ENCODE data around the gene PPP6R3.
A peak's percentile ranks its signal among the peaks of the same experiment; 100 is the strongest.
"Not testable (repeated sequence)": the region's sequence is repeated elsewhere in the genome, so short reads cannot be mapped to it uniquely, and the experiment has no call there.

Gene PPP6R3

DNA sequence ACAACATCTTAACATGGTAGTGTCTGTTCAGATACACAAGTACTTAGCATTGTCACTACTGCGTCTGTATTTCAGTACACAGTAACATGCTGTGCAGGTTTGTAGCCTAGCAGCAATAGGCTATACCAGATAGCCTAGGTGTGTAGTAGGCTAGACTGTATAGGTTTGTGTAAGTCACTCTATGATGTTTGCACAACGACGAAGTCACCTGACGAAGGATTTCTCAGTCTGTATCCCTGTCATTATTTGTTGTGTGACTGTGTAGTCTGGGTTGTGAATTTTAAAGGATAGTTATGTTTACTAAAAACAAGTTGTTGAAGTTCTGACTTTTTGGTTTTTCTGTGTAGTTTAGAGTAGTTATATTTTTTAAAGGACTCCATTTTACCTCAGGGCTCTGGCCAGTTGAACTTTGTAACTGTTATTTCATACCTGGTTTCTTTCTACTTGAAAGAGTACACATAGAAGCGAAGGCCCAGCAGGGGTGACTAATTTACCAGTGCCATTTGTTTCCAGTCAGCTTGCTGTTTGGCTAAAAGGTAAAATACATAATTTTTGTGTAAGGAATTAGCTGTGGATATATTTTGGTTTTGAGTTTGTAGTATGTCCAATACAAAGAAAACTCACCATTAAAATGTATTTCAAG lies 72.3 kb downstream of the PPP6R3 start:
- DNase-seq, result no peak

DNA sequence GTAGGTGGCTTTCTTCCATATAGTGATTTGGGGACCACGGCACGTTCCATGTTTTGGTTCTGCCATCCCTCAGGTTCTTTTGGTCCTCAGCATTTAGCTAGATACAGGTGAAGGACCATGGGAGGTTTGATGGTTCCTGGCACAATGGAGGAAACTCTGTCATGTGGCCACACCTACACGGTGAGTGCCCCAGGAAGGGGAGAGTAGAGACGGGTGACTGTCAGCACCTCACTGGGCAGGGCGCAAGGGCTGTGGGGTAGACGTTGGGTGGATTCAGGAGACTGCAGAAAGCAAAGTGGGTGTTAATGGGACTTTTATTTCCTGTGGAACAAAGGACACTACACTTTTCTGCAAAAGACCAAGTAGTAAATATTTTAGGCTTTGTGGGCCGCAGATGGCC lies 73.4 kb downstream of the PPP6R3 start:
- no peak for DNase-seq

DNA sequence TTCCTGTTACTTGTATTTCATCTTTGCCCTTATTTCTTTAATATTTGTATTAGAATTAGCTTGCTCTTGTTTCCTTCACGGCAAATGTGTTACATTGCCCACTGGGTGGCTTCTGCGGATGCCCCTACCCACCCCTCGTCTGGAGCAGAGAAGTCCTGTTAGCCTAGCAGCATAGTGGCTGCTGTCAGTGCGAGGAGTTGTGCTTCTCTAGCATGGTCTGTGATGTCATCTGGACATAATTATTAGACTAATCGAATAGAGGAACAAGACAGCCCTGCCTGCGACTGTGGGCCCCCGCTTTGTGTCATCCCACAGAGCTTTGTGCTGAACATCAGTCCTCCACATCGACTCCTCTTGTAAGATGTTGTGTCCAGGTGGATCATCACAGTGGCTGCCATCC lies 74.5 kb downstream of the PPP6R3 start:
- DNase-seq, result no peak

DNA sequence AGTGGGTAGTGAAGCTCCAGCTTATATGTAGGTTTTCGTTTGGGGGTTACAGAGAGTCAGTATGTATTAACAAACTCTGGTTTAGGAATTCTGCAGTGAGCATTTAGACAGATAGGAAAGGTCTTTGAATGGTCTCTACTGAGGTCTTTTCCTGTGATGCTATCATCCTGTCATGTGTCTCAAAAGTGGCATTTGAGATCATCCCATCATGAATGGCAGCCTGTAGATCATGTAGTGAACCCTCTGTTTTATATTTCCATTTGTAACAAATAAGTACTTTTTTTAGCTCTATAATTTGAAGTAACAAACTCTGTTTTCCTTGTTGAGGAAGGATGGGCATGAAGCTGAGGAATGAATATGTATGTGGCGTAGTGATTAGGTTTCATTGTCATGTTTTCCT lies 76.2 kb downstream of the PPP6R3 start:
- DNase-seq, result no peak

DNA sequence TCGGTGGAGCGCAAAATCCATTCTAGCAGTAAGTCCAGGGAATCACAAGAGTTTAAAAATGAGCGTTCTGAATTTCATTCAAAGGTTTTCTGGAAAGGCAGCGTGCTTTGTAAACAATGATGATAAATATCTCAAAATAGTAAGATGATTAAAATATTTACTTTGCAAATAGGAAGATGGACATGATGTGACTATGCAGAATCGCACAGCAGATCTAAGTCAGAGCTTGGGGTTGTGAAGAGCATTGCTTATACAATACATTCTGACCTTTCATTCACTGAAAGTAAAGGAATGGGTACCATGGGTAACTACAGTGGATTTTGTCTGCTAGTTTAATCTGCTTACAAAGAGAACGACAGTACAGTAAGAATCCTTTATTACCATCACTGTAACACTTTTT lies 77.5 kb downstream of the PPP6R3 start:
- DNase-seq, result no peak

DNA sequence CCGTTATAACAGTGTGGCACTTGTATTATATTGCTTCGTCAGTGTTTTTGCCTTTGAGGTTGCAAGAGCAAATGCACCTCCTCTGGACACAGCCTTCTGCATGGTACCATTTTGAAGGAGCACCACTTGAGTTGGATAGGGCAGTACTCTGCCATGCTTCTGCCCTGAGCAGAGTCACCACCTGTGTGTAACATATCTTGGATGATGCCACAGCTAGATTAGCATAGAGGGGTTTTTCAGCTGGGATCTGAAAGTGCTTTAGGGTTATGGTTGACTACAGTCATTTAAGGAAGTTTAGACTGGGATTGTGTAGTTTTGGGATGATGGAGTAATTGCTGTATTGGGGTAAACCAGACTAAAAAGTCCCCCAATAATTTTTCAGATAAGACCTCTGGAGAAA lies 78.8 kb downstream of the PPP6R3 start:
- DNase-seq, result no peak

DNA sequence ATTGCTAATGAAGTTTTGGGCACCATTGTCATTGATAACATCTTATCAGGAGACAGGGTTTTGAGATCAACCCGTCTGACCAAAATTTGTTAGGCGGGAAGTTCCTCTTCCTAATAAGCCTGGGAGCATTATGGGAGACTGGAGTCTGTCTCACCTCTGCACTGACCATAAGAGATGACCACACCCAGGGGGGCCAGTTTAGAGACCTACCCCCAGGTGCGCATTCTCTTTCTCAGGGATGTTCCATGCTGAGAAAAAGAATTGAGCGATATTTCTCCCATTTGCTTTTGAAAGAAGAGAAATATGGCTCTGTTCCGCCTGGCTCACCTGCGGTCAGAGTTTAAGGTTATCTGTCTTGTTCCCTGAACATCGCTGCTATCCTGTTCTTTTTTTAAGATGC lies 80.0 kb downstream of the PPP6R3 start:
- not testable (repeated sequence) for DNase-seq

DNA sequence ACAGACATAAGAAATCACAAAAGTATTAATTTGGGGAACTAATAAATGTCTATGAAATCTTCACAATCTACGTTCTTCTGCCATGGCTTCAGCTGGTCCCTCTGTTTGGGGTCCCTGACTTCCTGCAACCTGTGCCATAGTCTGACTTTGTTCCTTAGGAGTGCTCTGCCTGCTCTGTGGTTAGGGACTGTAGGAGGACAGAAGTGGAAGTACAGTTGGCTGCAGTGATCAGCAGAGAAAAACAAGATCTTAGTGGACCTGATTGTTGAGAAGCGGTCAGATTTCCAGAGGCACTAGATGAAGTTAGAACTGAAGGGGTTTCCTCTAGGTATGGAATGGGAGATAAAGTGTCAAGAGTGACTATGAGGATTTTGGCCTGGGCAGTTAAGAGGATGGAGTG lies 80.6 kb downstream of the PPP6R3 start:
- no peak for DNase-seq

DNA sequence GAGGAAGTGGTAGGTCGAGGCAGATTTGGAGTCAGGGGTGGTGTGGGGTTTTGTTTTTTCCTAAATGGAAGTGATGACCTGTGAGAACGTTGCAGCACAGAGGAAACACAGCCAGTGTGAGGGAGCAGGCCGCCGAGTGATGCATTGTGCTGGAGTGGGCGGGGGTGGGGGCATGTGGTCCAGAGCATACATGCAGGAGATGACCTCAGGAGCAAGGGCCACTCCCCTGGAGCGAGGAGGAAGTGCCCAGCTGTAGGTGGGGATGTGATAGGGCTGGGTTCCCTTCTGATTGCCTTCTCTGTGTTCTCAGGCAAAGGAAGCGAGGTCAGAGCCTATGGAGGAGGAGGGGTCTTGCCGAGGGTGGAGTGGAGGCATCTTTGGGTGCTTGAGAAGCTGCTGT lies 81.4 kb downstream of the PPP6R3 start:
- no peak for DNase-seq

DNA sequence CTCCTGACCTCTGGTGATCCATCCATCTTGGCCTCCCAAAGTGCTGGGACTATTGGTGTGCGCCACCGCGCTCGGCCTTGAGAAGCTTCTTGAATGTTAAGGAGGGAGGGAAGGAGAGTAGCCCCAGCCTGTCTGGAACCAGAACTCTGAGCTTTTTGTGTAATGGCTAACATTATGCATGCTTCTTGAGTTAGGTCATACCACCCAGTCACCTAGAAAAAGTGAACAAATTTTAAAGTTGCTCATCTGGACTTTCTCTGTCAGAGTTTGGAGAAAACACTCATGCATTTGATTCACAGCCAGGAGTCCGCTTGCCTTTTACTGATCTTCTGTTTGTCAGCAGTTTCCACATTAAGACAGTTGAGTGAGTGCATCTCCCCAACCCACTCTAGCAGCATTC lies 82.1 kb downstream of the PPP6R3 start:
- DNase-seq, result no peak

DNA sequence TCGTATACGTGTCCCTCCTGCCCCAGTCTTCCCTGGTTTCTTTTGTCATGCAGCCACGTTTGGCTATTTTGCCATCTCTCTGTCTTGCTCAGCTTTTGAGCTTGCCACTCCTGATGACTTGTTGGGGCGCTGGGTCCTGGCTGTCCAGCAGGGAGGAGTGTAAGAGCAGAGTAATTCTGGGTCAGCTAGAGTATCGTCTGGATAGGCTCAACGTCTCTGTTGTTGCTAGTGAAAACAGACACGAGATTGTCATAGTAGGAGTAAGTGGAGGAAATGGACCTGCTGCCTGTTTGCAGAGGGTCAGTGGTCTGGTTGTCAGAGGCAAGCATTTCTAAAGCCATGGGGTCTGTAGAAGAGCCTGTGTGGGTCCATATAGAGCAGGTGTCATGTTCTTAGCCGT lies 83.0 kb downstream of the PPP6R3 start:
- no peak for DNase-seq

DNA sequence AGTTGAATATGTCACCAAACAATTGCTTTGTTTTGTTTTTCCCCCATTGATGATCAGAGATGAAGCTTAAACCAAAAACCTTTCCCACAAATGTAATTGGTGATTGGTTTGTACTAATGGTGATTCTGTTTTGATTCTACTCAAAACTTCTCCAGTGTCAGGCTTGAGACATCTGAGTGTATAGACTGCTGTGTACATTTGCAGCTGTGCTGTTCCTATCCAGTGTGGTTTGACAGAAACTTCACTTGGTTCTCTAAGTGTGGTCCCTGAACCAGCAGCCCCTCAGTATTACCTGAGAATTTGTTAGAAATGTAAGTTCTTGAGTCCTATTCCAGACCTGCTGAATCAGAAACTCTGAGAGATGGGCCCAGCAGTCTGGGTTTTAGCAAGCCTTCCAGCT lies 84.8 kb downstream of the PPP6R3 start:
- no peak for DNase-seq

DNA sequence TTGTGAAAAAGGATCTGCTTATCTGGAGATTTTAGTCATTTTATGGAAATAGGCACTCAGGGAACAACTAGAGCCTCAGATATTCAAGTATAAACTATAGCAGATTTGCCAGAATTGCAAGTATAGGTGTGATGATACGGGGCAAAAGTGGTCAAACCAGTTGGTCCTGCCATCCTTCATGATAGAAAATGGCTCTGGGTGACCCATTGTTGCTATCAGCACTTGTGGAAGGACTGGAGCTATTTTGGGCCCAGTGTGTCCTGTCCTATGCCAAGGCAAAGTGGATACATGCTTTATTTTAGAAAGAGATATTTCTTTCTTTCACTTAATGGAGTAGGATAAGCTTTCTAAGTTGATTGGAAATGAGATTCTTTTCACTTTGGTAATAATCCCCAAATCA lies 85.2 kb downstream of the PPP6R3 start:
- DNase-seq, result peak; percentile 38

DNA sequence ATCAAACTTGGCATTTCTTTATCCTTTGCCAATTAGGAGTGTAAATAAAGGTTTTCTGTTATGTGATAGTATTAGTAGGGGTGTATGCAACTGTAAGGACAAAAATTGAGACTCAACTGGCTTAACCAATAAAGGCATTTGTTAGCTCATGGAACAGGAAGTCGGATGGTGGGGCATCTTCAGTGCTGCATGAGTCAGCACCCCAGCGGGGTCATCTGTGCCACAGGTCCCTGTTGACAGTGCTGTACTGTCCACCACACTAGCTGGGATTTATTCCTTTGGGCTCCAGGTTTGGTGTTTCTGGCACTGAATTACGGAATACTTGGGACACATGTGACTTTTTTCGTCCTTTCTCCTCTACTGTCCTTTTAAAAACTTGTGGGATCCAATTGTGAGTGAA lies 86.0 kb downstream of the PPP6R3 start:
- DNase-seq, result no peak

DNA sequence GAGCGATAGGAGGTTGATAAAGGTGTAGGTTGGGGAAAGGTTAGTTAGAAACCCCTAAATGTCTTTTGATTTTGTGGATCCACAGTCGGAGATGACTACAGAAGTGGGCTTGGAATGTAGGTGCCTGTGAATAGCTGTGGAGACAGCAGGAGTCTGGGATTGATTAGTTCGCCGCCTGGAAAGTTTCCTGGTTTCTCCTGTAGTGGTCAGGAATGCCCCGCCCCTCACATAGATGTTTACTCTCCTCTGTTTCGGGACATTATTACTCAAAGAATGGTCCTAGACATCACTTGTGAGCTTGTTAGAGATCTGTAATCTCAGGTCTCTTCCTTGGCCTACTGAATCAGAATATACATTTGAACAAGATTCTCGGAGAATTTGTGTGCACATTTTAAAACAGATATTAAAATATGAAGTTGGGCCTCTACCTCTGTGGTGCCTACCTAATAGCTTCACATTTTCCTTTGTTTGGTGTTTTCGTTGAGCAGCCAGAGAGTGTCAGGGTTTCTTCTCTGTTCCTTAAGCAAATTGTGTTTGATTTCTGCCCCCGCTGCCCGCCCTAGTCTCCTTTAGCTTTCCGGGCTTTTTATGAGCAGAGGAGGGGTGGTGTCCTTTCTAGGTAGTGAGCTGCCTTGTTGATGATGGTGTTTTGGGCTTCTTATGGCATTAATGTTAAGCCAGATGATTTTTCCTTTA lies 89.4 kb downstream of the PPP6R3 start:
- no peak for DNase-seq

DNA sequence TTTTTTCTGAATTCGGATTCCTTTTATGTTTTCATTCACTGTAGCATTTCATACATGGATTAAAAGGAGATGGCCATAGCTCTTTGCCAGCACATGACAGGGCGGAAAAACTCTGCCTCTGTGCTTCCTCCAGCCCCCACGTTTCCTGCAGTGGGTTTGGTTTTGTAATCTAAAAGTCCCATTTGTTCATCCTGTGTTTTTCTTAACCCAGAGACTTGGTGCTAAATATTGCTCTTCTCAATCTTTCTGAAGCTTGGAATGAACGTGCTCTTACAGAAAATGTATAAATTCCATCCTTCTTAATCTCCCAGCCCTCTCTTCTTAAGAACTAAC lies 89.9 kb downstream of the PPP6R3 start:
- no peak for DNase-seq

DNA sequence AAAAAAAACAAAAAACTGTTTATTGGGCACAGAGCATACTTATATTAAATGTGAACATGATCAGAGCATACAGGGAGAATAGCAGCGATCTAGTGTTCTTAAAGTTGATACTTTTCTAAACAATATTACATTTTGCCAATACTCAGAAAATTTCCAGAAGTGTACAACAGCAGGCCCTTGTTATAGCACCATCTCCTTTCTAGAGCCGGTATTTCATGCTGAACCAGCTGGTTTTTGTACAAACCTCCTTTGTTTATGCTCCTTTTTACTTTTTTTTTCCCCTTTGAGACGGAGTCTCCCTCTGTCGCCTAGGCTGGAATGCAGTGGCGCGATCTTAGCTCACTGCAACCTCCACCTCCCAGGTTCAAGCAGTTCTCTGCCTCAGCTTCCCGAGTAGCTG lies 90.7 kb downstream of the PPP6R3 start:
- no peak for DNase-seq

DNA sequence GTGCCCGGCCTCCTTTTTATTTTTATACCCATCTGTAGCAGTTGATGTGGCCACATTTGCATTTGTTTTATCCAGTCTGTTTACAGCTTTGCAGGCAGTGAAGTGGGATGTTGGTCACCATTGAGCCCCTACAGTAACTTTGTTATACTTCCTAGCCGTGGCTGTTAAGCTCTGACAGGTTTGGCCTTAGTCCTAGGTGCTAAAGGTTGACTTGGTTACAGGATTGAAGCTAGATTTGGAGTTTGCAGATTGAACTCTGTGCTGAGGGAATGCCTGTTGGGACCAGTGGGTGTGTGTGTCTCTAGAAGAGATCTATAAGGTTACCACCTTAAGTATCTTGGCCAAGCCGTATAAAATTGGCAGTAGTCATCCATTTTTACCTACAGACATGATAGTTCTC lies 91.2 kb downstream of the PPP6R3 start:
- DNase-seq, result no peak

DNA sequence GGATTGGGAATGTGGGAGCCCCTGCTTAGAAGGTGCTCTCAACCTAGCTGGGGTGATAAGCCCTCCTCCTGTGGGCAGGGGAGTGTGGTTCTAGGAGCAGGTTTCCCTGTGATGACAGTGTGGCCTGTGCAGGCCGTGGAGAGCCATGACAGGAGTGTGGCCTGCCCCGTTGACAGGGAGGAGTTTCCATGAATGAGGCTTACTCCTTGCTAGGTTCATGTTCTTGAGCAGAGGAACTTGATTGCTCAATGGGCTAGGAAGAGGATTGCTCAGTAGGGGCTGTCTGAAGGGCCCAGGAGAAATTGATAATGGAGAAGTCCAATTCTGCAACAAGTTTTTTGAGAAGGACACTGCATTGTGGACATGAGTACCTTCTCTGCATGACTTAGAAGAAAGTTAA lies 92.0 kb downstream of the PPP6R3 start:
- DNase-seq, result no peak

DNA sequence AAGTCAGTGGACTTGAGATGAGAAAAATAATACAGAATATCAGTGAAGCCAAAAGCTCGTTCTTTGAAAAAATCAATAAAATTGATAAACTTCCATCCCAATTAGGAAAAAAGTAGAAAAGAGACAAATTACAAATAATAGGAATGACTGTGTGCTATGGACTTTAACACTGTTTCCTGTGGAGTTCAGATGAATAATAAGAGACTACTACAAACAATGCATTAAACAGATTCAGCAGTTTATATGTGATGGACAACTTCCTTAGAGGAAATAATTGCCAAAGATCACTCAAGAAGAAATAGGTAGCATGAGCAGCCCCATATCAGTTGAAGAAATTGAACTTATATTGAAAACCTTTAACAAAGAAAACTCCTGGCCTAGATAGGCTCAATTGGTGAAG lies 99.7 kb downstream of the PPP6R3 start:
- no peak for DNase-seq

DNA sequence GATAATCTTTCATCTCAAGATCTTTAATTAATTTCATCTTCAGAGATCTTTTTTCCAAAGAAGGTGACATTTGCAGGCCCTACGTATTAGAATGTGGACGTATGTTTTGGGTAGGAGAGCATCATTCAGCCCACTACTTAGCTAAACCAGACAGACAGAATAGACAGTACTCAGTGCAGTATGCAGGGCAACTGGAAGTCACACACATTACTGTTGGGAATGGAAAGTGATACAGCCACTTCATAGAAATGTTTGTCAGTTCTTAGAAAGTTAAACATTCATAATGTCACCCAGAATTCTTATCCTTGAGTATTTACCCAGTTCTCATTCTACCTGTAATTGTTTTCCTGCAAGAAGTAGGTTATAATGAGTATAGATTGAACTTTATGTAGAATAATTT lies 102.9 kb downstream of the PPP6R3 start:
- DNase-seq, result no peak

DNA sequence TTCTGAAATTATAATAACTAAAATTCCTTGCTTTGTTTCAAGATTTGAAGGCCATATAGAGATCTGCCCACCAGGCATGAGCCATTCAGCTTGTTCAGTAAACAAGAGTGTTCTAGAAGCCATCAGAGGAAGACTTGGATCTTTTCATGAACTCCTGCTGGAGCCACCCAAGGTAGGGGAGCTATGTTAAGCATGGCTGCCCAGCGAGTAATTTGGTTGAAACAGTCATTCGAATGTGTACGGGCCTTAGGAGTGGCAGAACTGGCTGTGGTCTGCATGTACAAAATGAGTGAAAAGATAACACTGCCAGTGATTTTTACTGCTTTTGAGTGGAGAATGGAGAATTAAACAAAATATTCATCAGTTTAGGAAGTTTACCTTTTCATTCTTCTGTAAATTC lies 103.7 kb downstream of the PPP6R3 start:
- no peak for DNase-seq

DNA sequence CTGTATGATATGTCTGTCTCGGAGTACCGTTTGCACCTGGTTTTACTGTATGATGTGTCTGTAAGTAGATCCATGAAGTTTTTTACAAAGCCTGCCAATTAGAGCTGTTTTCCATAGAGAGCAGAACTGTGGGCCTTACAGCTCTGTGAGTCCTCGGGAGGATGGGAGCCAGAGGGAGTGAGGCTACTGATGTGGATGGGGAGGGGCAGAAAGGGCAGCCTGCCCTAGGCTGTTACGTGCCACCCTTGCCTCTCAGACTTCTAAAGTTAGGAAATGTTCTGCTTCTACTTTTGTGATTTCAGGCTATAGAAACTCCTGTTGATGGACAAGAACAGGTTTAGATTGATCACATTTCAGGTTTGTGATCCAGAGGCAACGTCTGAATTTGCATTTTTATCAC lies 105.2 kb downstream of the PPP6R3 start:
- no peak for DNase-seq

DNA sequence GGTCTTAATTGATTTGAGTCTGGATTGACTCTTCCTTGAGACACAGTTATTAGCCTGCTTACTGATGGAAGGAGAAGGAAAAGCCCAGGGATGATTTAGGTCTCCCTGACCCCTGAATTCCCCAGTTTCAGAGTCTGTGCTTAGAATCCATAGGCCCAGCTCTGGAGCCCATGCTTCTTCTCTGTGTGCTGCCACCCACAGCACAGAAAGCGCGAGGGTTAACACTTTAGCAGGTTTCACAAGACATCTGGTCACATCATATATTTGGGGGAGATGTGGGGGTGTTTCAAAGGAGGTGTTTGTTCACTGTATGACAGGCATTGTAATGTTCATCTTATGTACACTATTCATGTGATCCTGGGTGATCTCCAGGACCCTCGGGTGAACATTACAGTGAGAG lies 107.0 kb downstream of the PPP6R3 start:
- DNase-seq, result no peak

DNA sequence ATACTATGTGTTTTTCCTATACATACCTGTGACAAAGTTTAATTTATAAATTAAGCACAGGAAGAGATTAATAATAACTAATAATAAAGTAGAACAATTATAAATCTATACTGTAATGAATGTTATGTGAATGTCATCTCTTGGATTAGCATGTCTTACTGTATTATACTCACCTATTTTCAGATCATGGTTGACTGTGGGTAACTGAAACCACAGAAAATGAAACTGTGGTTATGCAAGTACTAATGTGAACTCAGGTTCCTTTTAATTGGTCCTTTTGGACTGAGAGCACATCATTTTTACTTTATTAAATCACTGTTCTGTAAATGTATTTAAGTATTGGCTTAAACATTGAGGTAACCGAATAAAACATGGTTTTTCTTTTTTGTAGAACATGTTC lies 108.8 kb downstream of the PPP6R3 start:
- DNase-seq, result no peak
